ENCODE measurements around the gene KPRP.

GRCh38 chr1:152752225-152752624 lies 5.6 kb upstream of the KPRP start:
- no peak for TF ChIP-seq GATA3 (IDR thresholded peaks at IDR 0.05; ENCODE audit: low read depth, low read length)
- TF ChIP-seq GATA2 (IDR thresholded peaks at IDR 0.05; ENCODE audit: low read depth, low read length), result no peak

All from SH-SY5Y (cell line).